ENCODE results near the gene RPS6KA5. TPM values are rescaled to one million over a fixed set of nuclear protein-coding genes. Genes with fewer than 3 reads are reported as not detected.

RPS6KA5 gene
- polyA plus RNA-seq, 2 of the 4 experiments (the other 2 are of a cell fraction), result 2.2 to 4.1 TPM

GRCh38 chr14:90991690-90992443 is 68.6 kb downstream of the RPS6KA5 start:
- CTCF ChIA-PET, result interaction anchor here (2.3 kb wide), 1 partner anchor 181 kb away, joined by 5 read pairs; no protein-coding TSS in a partner anchor
- no peak overlapping the region for H3K4me3 ChIP-seq
- FAIRE-seq (no peak), ATAC-seq (no peak), DNase-seq (ENCODE audit: low read depth in 1 of 2, low spot score in 1 of 2) (no peak)
- POLR2A ChIA-PET, result interaction anchor here (0.6 kb wide), 1 partner anchor 128 kb away, joined by 3 read pairs; no protein-coding TSS in a partner anchor
- no peak overlapping the region for H3K27ac ChIP-seq
- no peak overlapping the region for H3K4me2 ChIP-seq
- TF ChIP-seq KDM5A (IDR thresholded peaks at IDR 0.05) (no peak), SREBF2 (IDR thresholded peaks at IDR 0.05) (no peak)
- no peaks in the 10 kb centered on the region for H3K9me3 ChIP-seq
- H3K4me1 ChIP-seq, result no peaks in the 10 kb centered on the region

GRCh38 chr14:90990141-90990540 is 70.3 kb downstream of the RPS6KA5 start:
- no peak for ATAC-seq
- POLR2A ChIA-PET, result no interaction called here
- Histone ChIP-seq H3K4me2 (no peak overlapping the region), H3K4me3 (no peak overlapping the region), H3K27ac (no peak overlapping the region), H3K4me1 (no peaks in the 10 kb centered on the region), H3K9me3 (no peaks in the 10 kb centered on the region)
- WGBS (ENCODE audit: missing lambda C conversion rate), result 81% methylated on average over 3 of the region's 3 CpGs
- DNase-seq (ENCODE audit: low read depth in 1 of 2, low spot score in 1 of 2), result no peak
- no peak for TF ChIP-seq HEYL (CRISPR knock-in tag; IDR thresholded peaks at IDR 0.05)
- TF ChIP-seq NPAS2 (CRISPR knock-in tag; IDR thresholded peaks at IDR 0.05; ENCODE audit: borderline replicate concordance), result no peak
- no peak for TF ChIP-seq HOXA7 (CRISPR knock-in tag; IDR thresholded peaks at IDR 0.05)
- no peak for TF ChIP-seq ZFP36 (IDR thresholded peaks at IDR 0.05; ENCODE audit: borderline replicate concordance, partially characterized antibody)
- no peak for TF ChIP-seq EHMT2 (IDR thresholded peaks at IDR 0.05; ENCODE audit: low read depth)
- no peak for TF ChIP-seq RNF2 (IDR thresholded peaks at IDR 0.05; ENCODE audit: borderline replicate concordance, low read depth)
- TF ChIP-seq SMC3 (IDR thresholded peaks at IDR 0.05), result no peak
- no peak for TF ChIP-seq EHF (CRISPR knock-in tag; IDR thresholded peaks at IDR 0.05)
- TF ChIP-seq PHF8 (IDR thresholded peaks at IDR 0.05; ENCODE audit: borderline replicate concordance, low read depth), result no peak
- no peak for TF ChIP-seq SREBF2 (IDR thresholded peaks at IDR 0.05)
- TF ChIP-seq CHD4 (IDR thresholded peaks at IDR 0.05; ENCODE audit: borderline replicate concordance), result no peak
- TF ChIP-seq FOSL2 (IDR thresholded peaks at IDR 0.05), result no peak
- TF ChIP-seq FOSL2 (CRISPR knock-in tag; IDR thresholded peaks at IDR 0.05), result no peak
- no peak for TF ChIP-seq ELK1 (IDR thresholded peaks at IDR 0.05; ENCODE audit: low read depth, low read length)
- TF ChIP-seq BCL3 (IDR thresholded peaks at IDR 0.05), result no peak
- TF ChIP-seq TFCP2L1 (CRISPR knock-in tag; IDR thresholded peaks at IDR 0.05), result no peak
- no peak for TF ChIP-seq CBX2 (IDR thresholded peaks at IDR 0.05; ENCODE audit: borderline replicate concordance, low read depth)
- no peak for TF ChIP-seq CHD2 (IDR thresholded peaks at IDR 0.05; ENCODE audit: low read length, partially characterized antibody)
- no peak for TF ChIP-seq RFX5 (IDR thresholded peaks at IDR 0.05)
- TF ChIP-seq GATA3 (IDR thresholded peaks at IDR 0.05; ENCODE audit: borderline replicate concordance), result no peak
- no peak for FAIRE-seq
- CTCF ChIA-PET, result no interaction called here

GRCh38 chr14:90987140-90987539 is 73.3 kb downstream of the RPS6KA5 start:
- TF ChIP-seq RFX5 (IDR thresholded peaks at IDR 0.05) (no peak), EHF (CRISPR knock-in tag; IDR thresholded peaks at IDR 0.05) (no peak), SREBF2 (IDR thresholded peaks at IDR 0.05) (no peak), MAZ (IDR thresholded peaks at IDR 0.05; ENCODE audit: borderline replicate concordance, low read depth, low read length) (no peak), EP300 (IDR thresholded peaks at IDR 0.05) (no peak), HOXA7 (CRISPR knock-in tag; IDR thresholded peaks at IDR 0.05) (no peak), NR3C1 (IDR thresholded peaks at IDR 0.05) (no peak), BHLHE40 (IDR thresholded peaks at IDR 0.05; ENCODE audit: low read depth, low read length) (no peak), E2F6 (IDR thresholded peaks at IDR 0.05; ENCODE audit: borderline replicate concordance, low read depth) (no peak), HES2 (IDR thresholded peaks at IDR 0.05) (no peak), FOSB (CRISPR knock-in tag; IDR thresholded peaks at IDR 0.05) (no peak), JUN (IDR thresholded peaks at IDR 0.05) (no peak), ZFP36 (IDR thresholded peaks at IDR 0.05; ENCODE audit: borderline replicate concordance, partially characterized antibody) (no peak), PHF8 (IDR thresholded peaks at IDR 0.05; ENCODE audit: borderline replicate concordance, low read depth) (no peak)
- DNase-seq (ENCODE audit: low read depth in 1 of 2, low spot score in 1 of 2) (no peak), FAIRE-seq (no peak), ATAC-seq (no peak)
- no peak overlapping the region for H3K4me2 ChIP-seq
- 76% methylated on average over 1 of the region's 1 CpG for WGBS (ENCODE audit: missing lambda C conversion rate)
- H3K4me1 ChIP-seq, result no peaks in the 10 kb centered on the region
- ChIA-PET CTCF (no interaction called here), POLR2A (no interaction called here)
- H3K27ac ChIP-seq, result no peak overlapping the region
- H3K9me3 ChIP-seq, result no peaks in the 10 kb centered on the region
- H3K4me3 ChIP-seq, result no peak overlapping the region
